SH-SY5Y (cell line): ENCODE measurements around the gene FAM169A.

Experiments used
- GATA2 ChIP-seq: IDR thresholded peaks from 2 replicates; pipeline ENCODE4 v1.6.1; 2011; ENCODE audit warnings: mild to moderate bottlenecking, low read depth, low read length
- GATA3 ChIP-seq: IDR thresholded peaks from 2 replicates; pipeline ENCODE4 v1.6.1; 2011; ENCODE audit warnings: low read depth, mild to moderate bottlenecking, low read length, moderate library complexity

DNA sequence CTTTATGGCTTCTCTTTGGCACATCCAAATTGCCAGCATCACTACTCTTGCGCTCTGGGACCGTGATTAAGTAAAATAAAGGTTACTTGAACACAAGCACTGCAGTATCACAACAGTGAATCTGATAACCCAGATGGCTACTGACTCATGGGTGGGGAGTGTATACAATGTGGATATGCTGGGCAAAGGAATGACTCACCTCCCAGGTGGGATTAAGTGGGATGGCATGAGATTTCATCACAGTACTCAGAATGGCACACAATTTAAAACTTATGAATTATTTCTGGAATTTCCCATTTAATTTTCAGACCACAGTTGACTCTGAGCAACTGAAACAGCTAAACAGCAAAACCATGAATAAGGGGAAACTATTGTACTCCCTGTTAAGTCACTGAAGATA is 103.6 kb downstream of the FAM169A start:
- TF ChIP-seq GATA2 (no peak), GATA3 (no peak)
